ENCODE results near the gene TNIK.
"Not testable (repeated sequence)": the region's sequence is repeated elsewhere in the genome, so short reads cannot be mapped to it uniquely, and the experiment has no call there.

The TNIK gene

DNA sequence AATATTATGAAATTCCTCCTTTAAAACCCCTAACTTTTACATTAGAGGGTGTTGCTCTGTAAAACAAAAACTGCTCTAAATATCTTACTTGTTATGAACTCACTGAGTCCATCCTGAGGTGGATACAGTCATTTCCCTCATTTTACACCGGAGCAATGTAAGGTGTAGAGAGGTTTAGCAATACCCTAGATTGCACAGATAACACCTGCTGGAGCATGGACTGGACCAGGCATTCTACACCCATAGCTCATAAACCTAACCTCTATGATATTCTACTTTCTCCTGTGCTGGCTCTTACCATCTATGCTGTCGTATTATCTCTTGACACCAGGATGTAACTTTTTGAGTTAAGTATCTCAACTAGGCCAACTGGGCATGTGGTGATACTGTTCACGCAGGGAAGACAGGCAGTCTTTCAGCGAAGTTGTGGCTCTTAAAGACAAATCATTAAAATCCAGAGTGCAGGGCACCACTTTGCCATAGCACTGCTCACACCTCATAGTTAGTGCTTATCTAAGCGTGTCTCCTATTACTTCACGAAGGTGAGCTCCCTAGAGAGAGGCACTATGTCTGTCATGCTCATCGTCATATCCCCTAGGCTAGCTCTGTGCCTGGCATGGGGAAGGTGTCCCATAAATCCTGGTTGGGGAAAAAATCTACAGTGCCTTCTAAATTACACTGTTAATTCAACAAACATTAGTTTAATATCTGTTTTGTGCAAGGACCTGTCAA is 333.6 kb downstream of the TNIK start:
- no peak for DNase-seq (ENCODE audit: low read depth in 2 of 2)

- DNase-seq (ENCODE audit: low read depth in 2 of 2), result no peak
These were observed 335.2 kb downstream of the TNIK start for GRCh38 chr3:171125010-171125409.

- no peak for DNase-seq (ENCODE audit: low read depth in 2 of 2)
These were observed 336.3 kb downstream of the TNIK start for GRCh38 chr3:171123915-171124314.

DNA sequence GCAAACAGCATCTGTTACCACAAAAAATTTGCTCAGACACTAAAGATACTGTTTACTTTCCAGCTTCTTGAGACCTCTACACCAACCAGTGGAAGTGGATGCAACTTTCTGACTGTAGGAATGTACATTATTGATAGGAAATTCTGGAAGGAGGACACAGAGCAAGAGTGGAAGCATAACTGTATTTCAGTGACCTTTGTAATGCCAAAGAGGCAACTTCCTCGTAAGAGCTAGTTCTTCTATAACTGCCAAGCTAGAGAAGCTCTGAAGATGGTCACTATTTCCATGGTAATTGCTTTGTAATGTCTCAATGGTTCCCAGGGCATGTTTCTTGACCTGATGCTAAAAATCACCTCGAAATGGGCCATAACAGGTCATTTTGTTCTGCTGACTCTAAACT is 337.3 kb downstream of the TNIK start:
- DNase-seq (ENCODE audit: low read depth in 2 of 2), result no peak

GRCh38 chr3:171122240-171122639 is 338.0 kb downstream of the TNIK start:
- DNase-seq (ENCODE audit: low read depth in 2 of 2), result no peak

GRCh38 chr3:171121801-171122200 is 338.4 kb downstream of the TNIK start:
- no peak for DNase-seq (ENCODE audit: low read depth in 2 of 2)

- DNase-seq (ENCODE audit: low read depth in 2 of 2), result not testable (repeated sequence)
These were observed 340.8 kb downstream of the TNIK start for GRCh38 chr3:171119402-171119801.

DNA sequence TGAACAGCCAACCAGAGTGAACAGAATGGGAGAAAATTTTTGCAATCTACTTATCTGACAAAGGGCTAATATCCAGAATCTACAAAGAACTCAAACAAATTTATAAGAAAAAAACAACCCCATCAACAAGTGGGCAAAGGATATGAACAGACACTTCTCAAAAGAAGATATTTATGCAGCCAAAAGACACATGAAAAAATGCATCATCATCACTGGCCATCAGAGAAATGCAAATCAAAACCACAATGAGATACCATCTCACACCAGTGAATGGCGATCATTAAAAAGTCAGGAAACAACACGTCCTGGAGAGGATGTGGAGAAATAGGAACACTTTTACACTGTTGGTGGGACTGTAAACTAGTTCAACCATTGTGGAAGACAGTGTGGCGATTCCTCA is 341.2 kb downstream of the TNIK start:
- DNase-seq (ENCODE audit: low read depth in 2 of 2), result not testable (repeated sequence)

DNA sequence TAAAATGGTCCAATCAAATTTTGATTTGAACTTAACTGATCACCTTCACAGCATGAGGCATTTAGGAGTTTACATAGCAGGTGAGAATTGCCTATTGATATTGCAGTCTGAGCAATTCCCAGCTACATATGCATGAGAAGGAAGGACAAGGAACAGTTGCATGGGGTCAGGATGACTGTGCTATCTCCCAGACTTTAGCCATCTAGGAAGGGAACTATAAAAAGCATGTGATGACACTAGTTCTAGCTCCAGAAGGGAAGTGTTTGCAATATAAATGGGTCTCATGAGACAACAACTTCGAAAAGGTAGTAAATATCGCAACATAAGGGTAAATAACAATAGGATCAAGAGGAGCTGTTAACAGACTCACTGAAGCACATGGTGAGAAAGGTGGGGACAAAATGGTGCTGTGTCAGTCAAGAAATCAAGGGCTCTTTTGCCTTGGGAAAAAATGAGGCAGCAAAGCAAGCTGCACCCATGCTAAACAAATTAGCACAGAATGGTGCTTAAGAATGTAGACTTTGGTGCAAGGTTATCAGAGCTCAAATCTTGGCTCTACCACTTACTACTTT is 343.3 kb downstream of the TNIK start:
- no peak for DNase-seq (ENCODE audit: low read depth in 2 of 2)

DNA sequence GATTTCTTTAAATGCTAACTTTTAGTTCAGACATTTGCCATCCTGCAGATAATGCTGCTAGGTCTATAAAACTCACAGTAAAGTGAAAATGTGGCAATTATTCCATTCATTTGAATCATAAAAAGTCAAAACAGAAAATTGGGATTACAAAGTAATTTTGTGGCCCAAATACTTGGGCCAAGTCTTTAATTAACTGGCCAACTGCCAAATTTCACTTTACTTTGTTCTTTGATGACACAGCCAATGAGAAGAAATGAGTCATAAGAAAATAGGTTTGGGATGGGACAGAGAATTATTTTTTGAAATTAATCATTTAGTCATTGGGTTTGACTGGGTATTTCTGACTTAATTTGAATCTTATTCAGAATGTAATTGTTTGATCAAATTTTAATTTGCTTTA is 343.8 kb downstream of the TNIK start:
- no peak for DNase-seq (ENCODE audit: low read depth in 2 of 2)

DNA sequence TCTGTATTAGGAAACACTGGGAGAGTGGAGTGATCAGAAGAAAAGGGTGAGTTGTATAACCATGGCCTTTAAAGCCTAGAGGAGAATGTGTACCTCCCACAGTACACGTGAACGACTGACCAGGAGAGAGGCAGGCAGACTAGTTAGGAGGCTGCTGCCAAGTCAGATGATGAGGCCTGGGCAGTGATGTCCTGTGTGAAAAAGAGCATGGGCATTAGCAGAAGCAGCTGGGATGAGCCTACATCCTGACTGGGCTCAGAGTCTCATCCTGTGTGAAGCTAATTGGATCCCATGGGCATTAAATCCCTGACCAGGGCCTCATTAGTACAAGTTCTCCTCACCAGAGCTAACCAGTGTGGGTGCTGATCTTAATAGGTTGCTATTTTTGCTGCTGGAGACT is 344.5 kb downstream of the TNIK start:
- DNase-seq (ENCODE audit: low read depth in 2 of 2), result no peak

DNA sequence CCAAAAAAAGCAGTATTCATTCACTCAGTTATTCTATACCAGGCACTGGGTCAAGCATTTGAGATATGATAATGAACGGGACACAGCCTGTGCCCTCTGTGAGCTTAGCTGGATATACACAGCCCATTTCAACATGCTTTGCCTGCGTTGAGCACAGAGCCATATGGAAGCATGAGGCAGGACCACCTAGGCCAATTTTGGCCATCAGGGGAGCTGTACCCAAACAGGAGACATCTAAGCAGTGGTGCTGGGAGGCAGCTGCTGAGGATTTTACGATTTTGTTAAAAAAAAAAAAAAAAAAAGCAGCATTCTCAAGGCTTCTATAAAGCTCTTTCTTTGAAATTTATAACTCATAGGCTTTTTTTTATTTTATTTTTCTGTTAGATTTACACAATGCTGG is 346.5 kb downstream of the TNIK start:
- no peak for DNase-seq (ENCODE audit: low read depth in 2 of 2)

GRCh38 chr3:171110715-171111114 is 349.5 kb downstream of the TNIK start:
- no peak for DNase-seq (ENCODE audit: low read depth in 2 of 2)

DNA sequence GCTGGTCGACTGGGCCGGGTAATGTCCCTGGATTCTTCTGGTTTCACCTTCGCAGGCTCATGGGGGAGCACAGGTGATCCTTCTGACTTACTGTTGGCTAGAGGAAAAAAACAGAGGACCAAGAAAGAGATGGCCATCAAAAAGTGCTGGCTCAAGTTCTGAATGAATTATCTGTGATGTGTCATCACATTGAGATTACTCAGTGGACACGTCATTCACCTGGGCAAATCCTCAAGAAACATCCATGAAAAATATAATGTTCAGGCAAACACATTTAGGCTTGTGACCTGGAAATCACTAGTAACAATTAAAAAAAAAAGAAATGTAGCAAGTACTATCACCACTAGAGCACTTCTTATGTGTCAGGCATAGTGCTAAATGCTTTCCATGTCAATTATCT is 352.1 kb downstream of the TNIK start:
- DNase-seq (ENCODE audit: low read depth in 2 of 2), result no peak

- no peak for DNase-seq (ENCODE audit: low read depth in 2 of 2)
These were observed 357.0 kb downstream of the TNIK start for GRCh38 chr3:171103185-171103584.

DNA sequence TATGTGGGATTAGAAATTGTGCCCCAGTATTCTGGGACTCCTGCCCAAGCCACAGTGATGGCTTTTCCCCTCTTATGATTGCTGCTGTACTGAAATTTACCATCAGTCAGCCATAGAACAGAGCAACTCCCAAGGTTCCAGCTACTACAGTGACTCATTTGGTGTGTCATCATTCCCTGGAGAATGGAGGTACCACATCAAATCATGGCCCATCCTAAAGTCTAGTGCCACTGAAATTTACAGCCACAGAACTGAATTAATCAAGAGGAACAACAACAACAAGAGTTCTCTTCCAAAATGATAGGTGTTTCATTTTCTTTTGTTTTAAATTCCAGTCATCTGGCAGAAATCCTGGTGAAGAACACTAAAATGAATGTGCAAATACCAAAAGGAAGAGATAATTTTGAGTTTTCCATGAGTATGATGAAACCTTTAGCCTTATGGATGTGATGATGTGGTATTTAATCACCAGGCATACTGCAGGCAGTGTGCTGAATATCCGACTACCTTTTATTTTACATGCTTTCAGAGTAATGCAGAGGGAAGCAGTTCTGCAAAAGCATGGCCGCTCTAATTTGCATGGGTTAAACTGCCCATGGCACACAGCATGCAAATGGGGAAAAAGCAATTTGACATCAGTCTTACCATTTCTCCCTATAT is 358.1 kb downstream of the TNIK start:
- no peak for DNase-seq (ENCODE audit: low read depth in 2 of 2)

GRCh38 chr3:171099911-171100310 is 360.3 kb downstream of the TNIK start:
- DNase-seq (ENCODE audit: low read depth in 2 of 2), result no peak

DNA sequence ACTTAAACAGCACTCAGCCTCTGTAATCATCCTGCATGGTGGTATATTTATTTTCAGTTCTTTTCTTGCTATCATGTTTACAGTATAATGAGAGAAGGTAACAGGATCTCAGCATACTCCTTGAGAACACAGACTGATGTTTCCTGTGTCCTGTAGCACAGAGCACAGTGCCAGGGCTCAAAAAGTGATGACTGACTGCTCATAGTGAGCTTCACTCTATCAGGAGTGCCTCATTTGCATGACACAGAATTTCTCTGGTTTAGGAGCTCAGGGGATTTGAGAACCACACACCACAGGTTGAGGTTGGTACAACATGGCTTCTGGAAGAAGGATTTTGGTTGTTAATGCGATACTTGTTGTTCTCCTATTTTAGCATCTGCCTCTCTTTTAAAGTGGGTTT is 365.1 kb downstream of the TNIK start:
- no peak for DNase-seq (ENCODE audit: low read depth in 2 of 2)

- DNase-seq (ENCODE audit: low read depth in 2 of 2), result no peak
These were observed 365.8 kb downstream of the TNIK start for GRCh38 chr3:171094411-171094810.

- DNase-seq (ENCODE audit: low read depth in 2 of 2), result no peak
These were observed 366.7 kb downstream of the TNIK start for GRCh38 chr3:171093462-171093861.

GRCh38 chr3:171092467-171092911 is 367.7 kb downstream of the TNIK start:
- DNase-seq (ENCODE audit: low read depth in 2 of 2), result no peak

DNA sequence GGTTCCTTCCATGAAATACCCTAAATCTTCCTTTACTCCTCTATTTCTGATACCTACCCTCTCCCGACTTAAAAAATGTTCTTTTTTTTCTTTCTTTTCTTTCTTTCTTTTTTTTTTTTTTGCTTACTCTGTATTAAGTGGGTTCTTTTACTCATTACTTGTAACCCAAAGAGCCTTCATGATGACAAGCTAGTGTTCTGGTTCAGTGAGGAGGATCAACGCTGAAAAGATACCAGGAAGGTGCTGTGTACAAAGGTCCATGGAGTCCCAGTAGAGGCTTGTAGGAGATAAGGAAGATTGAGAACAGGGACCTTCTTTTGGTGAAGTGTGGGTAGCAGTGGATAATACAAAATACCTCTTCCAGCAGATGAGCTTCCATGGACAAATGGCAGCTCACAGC is 369.9 kb downstream of the TNIK start:
- no peak for DNase-seq (ENCODE audit: low read depth in 2 of 2)

Measured in activated CD4-positive, alpha-beta T cell treated with anti-CD3 and anti-CD28 coated beads for 24 hours (primary cell).